Activated naive CD8-positive, alpha-beta T cell treated with anti-CD3 and anti-CD28 coated beads, Interleukin-2, amount 10 ng/mL, durations not matched to agents 7 days and 5 days (primary cell): ENCODE results near the gene FAM47E. TPM values are rescaled to one million over a fixed set of nuclear protein-coding genes. Genes with fewer than 3 reads are reported as not detected.
"Not testable (repeated sequence)": the region's sequence is repeated elsewhere in the genome, so short reads cannot be mapped to it uniquely, and the experiment has no call there.

Source experiments
- ATAC-seq: fragments of 150-1000 bp; cut with Tn5 transposase; one replicate; pipeline ENCODE4 v1.10.0; 2021; ENCODE audit warnings: low read depth, moderate library complexity
- POLR2A ChIA-PET: fragments of 350-600 bp; sonication (Branson Sonifier 250); formaldehyde crosslinking; loops from one replicate; lab custom pipeline; 2021; ENCODE audit warnings: antibody characterized with exemption; lab: Charles Lee
- DNase-seq: peaks from one replicate; pipeline ENCODE4 v3.0.0; 2021
- H3K27ac Mint-ChIP-seq: one replicate; pipeline ENCODE4 v1.8.0; 2022; ENCODE audit warnings: mild to moderate bottlenecking, mixed read lengths
- H3K27me3 Mint-ChIP-seq: one replicate; pipeline ENCODE4 v1.8.0; 2022; ENCODE audit warnings: mild to moderate bottlenecking, moderate library complexity, mixed read lengths
- H3K36me3 Mint-ChIP-seq: one replicate; pipeline ENCODE4 v1.8.0; 2021; ENCODE audit warnings: mild to moderate bottlenecking, mixed read lengths
- H3K4me1 Mint-ChIP-seq: one replicate; pipeline ENCODE4 v1.8.0; 2021; ENCODE audit warnings: mixed read lengths
- H3K4me3 Mint-ChIP-seq: one replicate; pipeline ENCODE4 v1.8.0; 2022; ENCODE audit warnings: mild to moderate bottlenecking, moderate library complexity, mixed read lengths
- H3K9me3 Mint-ChIP-seq: one replicate; pipeline ENCODE4 v1.8.0; 2021; ENCODE audit warnings: mixed read lengths
- total RNA-seq, 2 experiments: library from RNA; stranded (reverse); gene quantifications; one replicate each; pipeline ENCODE4 v1.2.3, GENCODE V29; 2021

FAM47E gene
- total RNA-seq, 2 experiments from 2014 or later = 0.78 TPM; not detected in 1

DNA sequence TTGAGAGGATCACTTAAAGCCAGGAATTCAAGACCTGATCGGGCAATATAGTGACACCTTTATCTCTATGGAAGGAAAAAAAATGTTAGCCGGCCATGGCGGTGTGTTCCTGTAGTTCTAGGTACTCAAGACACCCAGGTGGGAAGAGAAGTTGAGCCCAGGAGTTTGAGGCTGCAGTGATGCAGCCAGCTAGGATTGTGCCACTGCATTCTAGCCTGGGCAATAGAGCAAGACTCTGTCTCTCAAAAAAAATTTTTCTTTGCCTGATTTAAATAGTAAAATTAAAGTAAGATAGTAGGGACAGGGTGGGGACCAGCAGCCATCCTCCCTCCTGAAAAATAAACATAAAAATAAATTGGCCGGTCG is 16.9 kb upstream of the FAM47E start:
- POLR2A ChIA-PET = no interaction called here
- H3K27ac Mint-ChIP-seq = no peak overlapping the region
- no peak for ATAC-seq
- H3K27me3 Mint-ChIP-seq = peaks cover 6% of the 10 kb centered on the region
- no peak overlapping the region for H3K4me3 Mint-ChIP-seq
- H3K9me3 Mint-ChIP-seq = peaks cover 12% of the 10 kb centered on the region
- no peaks in the 10 kb centered on the region for H3K4me1 Mint-ChIP-seq
- H3K36me3 Mint-ChIP-seq = peaks cover 1% of the 10 kb centered on the region
- DNase-seq = no peak

- peaks cover 9% of the 10 kb centered on the region for H3K27me3 Mint-ChIP-seq
- no peaks in the 10 kb centered on the region for H3K4me1 Mint-ChIP-seq
- H3K36me3 Mint-ChIP-seq = peaks cover 4% of the 10 kb centered on the region
- POLR2A ChIA-PET = no interaction called here
- no peak overlapping the region for H3K27ac Mint-ChIP-seq
- ATAC-seq = no peak
- no peak for DNase-seq
- H3K9me3 Mint-ChIP-seq = peaks cover 14% of the 10 kb centered on the region
- no peak overlapping the region for H3K4me3 Mint-ChIP-seq
Measured at GRCh38 chr4:76235407-76235806, 16.1 kb upstream of the FAM47E start.

- no peak for ATAC-seq
Measured at GRCh38 chr4:76235915-76236314, 15.6 kb upstream of the FAM47E start.

DNA sequence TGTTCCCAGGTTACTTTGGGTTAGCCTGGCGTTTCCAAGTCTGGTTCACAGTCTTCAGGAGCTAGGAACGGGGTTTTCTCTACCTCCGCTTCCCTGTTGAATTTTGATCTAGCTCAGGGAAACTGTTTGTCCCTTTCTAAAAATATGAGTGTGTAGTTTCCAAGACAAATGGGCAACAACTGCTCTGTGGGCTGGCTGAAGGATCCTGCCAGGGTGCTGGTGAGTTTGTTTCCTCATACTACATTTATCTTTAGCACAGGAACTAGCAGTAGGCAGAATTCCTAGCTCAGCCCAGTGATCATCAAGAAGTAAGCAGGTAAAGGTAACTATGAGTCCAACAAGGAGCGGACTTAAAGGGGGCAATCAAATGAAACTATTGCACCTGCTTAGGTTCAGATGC is 13.3 kb upstream of the FAM47E start:
- peaks cover 17% of the 10 kb centered on the region for H3K27me3 Mint-ChIP-seq
- H3K27ac Mint-ChIP-seq = no peak overlapping the region
- ATAC-seq (no peak), DNase-seq (no peak)
- no peaks in the 10 kb centered on the region for H3K4me1 Mint-ChIP-seq
- H3K36me3 Mint-ChIP-seq = peaks cover 9% of the 10 kb centered on the region
- peaks cover 19% of the 10 kb centered on the region for H3K9me3 Mint-ChIP-seq
- POLR2A ChIA-PET = no interaction called here
- H3K4me3 Mint-ChIP-seq = no peak overlapping the region

More at GRCh38 chr4:76235915-76236314, 15.6 kb upstream of the FAM47E start:
- no peaks in the 10 kb centered on the region for H3K4me1 Mint-ChIP-seq
- H3K4me3 Mint-ChIP-seq = no peak overlapping the region
- H3K27me3 Mint-ChIP-seq = peaks cover 14% of the 10 kb centered on the region
- H3K27ac Mint-ChIP-seq = no peak overlapping the region
- H3K9me3 Mint-ChIP-seq = peaks cover 19% of the 10 kb centered on the region
- POLR2A ChIA-PET = no interaction called here
- peaks cover 9% of the 10 kb centered on the region for H3K36me3 Mint-ChIP-seq
- DNase-seq = no peak

- POLR2A ChIA-PET = no interaction called here
- Mint-ChIP-seq H3K27ac (no peak overlapping the region), H3K4me1 (no peaks in the 10 kb centered on the region), H3K9me3 (peaks cover 19% of the 10 kb centered on the region), H3K36me3 (peaks cover 9% of the 10 kb centered on the region), H3K27me3 (peaks cover 16% of the 10 kb centered on the region), H3K4me3 (no peak overlapping the region)
- no peak for ATAC-seq
- no peak for DNase-seq
Measured at GRCh38 chr4:76238701-76239100, 12.8 kb upstream of the FAM47E start.

- Mint-ChIP-seq H3K4me3 (no peak overlapping the region), H3K27ac (no peak overlapping the region), H3K36me3 (peaks cover 9% of the 10 kb centered on the region), H3K4me1 (no peaks in the 10 kb centered on the region), H3K27me3 (peaks cover 16% of the 10 kb centered on the region), H3K9me3 (peaks cover 21% of the 10 kb centered on the region)
- DNase-seq (no peak), ATAC-seq (no peak)
- POLR2A ChIA-PET = no interaction called here
Measured at GRCh38 chr4:76240236-76240635, 11.3 kb upstream of the FAM47E start.

DNA sequence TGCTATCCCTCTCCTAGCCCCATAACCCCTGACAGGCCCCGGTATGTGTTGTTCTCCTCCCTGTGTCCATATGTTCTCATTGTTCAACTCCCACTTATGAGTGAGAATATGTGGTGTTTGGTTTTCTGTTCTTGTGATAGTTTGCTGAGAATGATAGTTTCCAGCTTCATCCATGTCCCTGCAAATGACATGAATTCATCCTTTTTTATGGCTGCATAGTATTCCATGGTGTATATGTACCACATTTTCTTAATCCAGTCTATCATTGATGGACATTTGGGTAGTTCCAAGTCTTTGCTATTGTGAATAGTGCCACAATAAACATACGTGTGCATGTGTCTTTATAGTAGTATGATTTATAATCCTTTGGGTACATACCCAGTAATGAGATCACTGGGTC is 7.6 kb upstream of the FAM47E start:
- ATAC-seq, H3K27ac Mint-ChIP-seq, POLR2A ChIA-PET, H3K4me1 Mint-ChIP-seq, H3K4me3 Mint-ChIP-seq, DNase-seq, H3K36me3 Mint-ChIP-seq: not testable (repeated sequence)
- H3K9me3 Mint-ChIP-seq = peaks cover 12% of the 10 kb centered on the region
- H3K27me3 Mint-ChIP-seq = peaks cover 30% of the 10 kb centered on the region

- H3K36me3 Mint-ChIP-seq = no peaks in the 10 kb centered on the region
- H3K27ac Mint-ChIP-seq = no peak overlapping the region
- H3K27me3 Mint-ChIP-seq = peaks cover 43% of the 10 kb centered on the region
- no peak overlapping the region for H3K4me3 Mint-ChIP-seq
- peaks cover 2% of the 10 kb centered on the region for H3K4me1 Mint-ChIP-seq
- ATAC-seq = no peak
- POLR2A ChIA-PET = no interaction called here
- DNase-seq = no peak
- H3K9me3 Mint-ChIP-seq = peaks cover 2% of the 10 kb centered on the region
Measured at GRCh38 chr4:76246025-76246424, 5.5 kb upstream of the FAM47E start.

DNA sequence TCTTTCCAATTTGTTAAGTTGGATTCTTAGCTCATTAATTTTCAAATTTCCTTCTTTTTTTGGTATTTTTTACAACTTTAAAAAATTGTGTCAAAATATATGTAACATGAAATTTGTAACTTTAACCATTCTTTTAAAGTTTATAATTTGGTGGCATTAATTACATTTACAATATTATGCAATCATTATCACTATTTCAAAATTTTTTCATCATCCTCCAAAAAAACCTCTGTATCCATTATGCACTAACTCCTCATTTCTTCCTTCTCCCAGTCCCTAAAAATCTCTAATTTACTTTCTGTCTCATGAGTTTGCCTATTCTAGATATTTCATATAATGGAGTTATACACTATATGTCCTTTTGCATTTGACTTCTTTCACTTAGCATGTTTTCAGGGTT is 4.7 kb upstream of the FAM47E start:
- H3K27ac Mint-ChIP-seq = no peak overlapping the region
- DNase-seq (no peak), ATAC-seq (no peak)
- POLR2A ChIA-PET = no interaction called here
- no peaks in the 10 kb centered on the region for H3K36me3 Mint-ChIP-seq
- H3K4me1 Mint-ChIP-seq = peaks cover 6% of the 10 kb centered on the region
- peaks cover 2% of the 10 kb centered on the region for H3K9me3 Mint-ChIP-seq
- no peak overlapping the region for H3K4me3 Mint-ChIP-seq
- peaks cover 48% of the 10 kb centered on the region for H3K27me3 Mint-ChIP-seq

- POLR2A ChIA-PET = no interaction called here
- Mint-ChIP-seq H3K4me1 (peaks cover 6% of the 10 kb centered on the region), H3K36me3 (no peaks in the 10 kb centered on the region), H3K4me3 (peak overlapping the region; percentile 80), H3K27me3 (peaks cover 72% of the 10 kb centered on the region), H3K9me3 (no peaks in the 10 kb centered on the region), H3K27ac (no peak overlapping the region)
- DNase-seq (no peak), ATAC-seq (no peak)
Measured at GRCh38 chr4:76250962-76251361, 559 bp upstream of the FAM47E start.

DNA sequence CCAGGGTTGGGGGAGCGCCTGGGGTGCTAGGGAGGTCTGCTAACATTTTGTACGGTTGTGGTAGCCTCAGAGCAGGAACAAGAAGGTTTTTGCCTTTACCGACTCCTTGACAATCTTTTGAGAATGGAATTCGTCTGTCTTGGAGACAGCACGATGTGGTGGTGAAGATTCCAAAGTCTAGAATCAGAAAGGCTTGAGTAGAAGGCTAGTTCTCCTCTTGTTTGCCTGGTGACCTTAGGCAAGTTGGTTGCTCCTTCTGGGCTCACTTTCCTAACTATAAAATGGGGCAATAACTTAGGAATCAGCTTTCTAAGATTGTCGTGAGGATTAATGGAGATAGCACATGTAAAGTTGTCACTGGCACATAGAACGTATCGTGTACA is 741 bp downstream of the FAM47E start:
- H3K36me3 Mint-ChIP-seq = no peaks in the 10 kb centered on the region
- H3K27me3 Mint-ChIP-seq = peaks cover 69% of the 10 kb centered on the region
- no peak overlapping the region for H3K4me3 Mint-ChIP-seq
- DNase-seq (no peak), ATAC-seq (no peak)
- POLR2A ChIA-PET = no interaction called here
- no peaks in the 10 kb centered on the region for H3K9me3 Mint-ChIP-seq
- no peak overlapping the region for H3K27ac Mint-ChIP-seq
- H3K4me1 Mint-ChIP-seq = peaks cover 6% of the 10 kb centered on the region

DNA sequence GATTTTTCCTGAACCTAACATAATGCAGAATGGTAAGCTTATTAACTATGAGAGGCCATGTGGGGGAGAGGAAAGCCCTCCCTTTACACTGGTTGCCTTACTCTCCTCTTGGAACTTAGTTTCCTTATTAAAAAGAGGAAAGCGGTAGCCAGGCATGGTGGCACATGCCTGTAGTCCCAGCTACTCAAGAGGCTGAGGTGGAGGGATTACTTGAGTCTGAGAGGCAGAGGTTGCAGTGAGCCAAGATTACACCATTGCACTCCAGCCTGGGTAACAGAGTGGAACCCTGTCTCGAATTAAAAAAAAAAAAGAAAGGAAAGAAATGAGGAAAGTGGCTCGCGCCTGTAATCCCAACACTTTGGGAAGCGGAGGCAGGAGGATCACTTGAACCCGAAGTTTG is 2.0 kb downstream of the FAM47E start:
- DNase-seq (no peak), ATAC-seq (no peak)
- no peak overlapping the region for H3K27ac Mint-ChIP-seq
- no peak overlapping the region for H3K4me3 Mint-ChIP-seq
- peaks cover 6% of the 10 kb centered on the region for H3K4me1 Mint-ChIP-seq
- POLR2A ChIA-PET = no interaction called here
- no peaks in the 10 kb centered on the region for H3K36me3 Mint-ChIP-seq
- no peaks in the 10 kb centered on the region for H3K9me3 Mint-ChIP-seq
- H3K27me3 Mint-ChIP-seq = peaks cover 63% of the 10 kb centered on the region

DNA sequence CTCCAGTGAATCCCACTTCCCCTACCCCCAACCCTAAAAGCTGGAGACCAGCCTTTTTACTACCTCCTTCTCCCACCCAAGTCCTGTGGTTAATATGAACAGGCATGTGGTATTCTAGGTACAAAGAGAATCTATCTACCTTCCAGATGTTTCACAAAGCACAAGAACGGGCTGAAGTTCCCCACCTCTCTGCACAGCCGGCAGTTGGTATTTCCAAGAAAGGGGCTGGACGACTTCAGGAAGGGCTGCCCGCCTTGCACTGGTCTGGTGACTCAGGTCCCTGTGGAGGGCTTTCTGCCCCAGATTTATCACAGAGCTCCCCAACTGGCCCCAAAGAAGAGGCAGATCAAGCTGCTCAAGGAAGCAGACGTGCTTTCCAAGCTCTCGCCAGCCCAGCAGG is 4.5 kb downstream of the FAM47E start:
- H3K4me1 Mint-ChIP-seq = peaks cover 4% of the 10 kb centered on the region
- H3K4me3 Mint-ChIP-seq = no peak overlapping the region
- ATAC-seq = no peak
- POLR2A ChIA-PET = no interaction called here
- no peaks in the 10 kb centered on the region for H3K9me3 Mint-ChIP-seq
- H3K27me3 Mint-ChIP-seq = peaks cover 48% of the 10 kb centered on the region
- DNase-seq = no peak
- H3K36me3 Mint-ChIP-seq = no peaks in the 10 kb centered on the region
- H3K27ac Mint-ChIP-seq = no peak overlapping the region

DNA sequence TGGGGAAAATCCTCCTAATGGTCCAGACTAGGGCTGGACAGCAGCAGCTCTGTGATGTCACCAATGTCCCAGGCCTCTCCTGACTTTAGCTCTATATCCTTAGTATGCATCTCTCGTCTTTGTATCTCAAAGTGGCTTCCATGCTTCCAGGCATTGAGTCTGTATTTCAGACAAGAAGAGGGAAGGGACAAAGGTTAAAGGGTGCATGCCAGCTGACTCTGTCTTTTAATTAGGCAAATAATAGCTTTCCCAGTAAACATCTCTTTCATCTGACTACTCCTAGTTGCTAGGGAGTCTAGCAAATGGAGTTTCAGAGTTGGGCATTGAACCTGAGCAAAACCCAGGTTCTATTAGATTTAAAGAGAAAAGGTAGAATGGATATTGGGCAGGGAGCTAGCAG is 5.4 kb downstream of the FAM47E start:
- no peak for DNase-seq
- H3K27me3 Mint-ChIP-seq = peaks cover 42% of the 10 kb centered on the region
- ATAC-seq = no peak

GRCh38 chr4:76257824-76258223 is 6.3 kb downstream of the FAM47E start:
- no peaks in the 10 kb centered on the region for H3K9me3 Mint-ChIP-seq
- no peaks in the 10 kb centered on the region for H3K36me3 Mint-ChIP-seq

More for the DNA sequence above, 5.4 kb downstream of the FAM47E start:
- H3K36me3 Mint-ChIP-seq = no peaks in the 10 kb centered on the region
- H3K27ac Mint-ChIP-seq = no peak overlapping the region
- H3K4me1 Mint-ChIP-seq = no peaks in the 10 kb centered on the region
- no peaks in the 10 kb centered on the region for H3K9me3 Mint-ChIP-seq
- no peak overlapping the region for H3K4me3 Mint-ChIP-seq
- POLR2A ChIA-PET = no interaction called here

More at GRCh38 chr4:76257824-76258223, 6.3 kb downstream of the FAM47E start:
- ATAC-seq (no peak), DNase-seq (no peak)
- H3K4me3 Mint-ChIP-seq = no peak overlapping the region
- H3K27ac Mint-ChIP-seq = no peak overlapping the region
- POLR2A ChIA-PET = no interaction called here
- H3K27me3 Mint-ChIP-seq = peaks cover 37% of the 10 kb centered on the region
- H3K4me1 Mint-ChIP-seq = no peaks in the 10 kb centered on the region
